HCT116 (cell line): Measurements from ENCODE around the gene SMYD3. TPM values are rescaled to one million over a fixed set of nuclear protein-coding genes. Genes with fewer than 3 reads are reported as not detected.

ENCODE experiments used
- ATAC-seq: fragments of 200-7000 bp; cut with Tn5 transposase; 2 replicates; pipeline ENCODE4 v1.9.1; 2020; ENCODE audit warnings: mild to moderate bottlenecking, moderate library complexity
- BruUV-seq: library from RNA; stranded (reverse); fragments of 400-500 nt; replicated peaks from 2 replicates; lab custom pipeline; 2021; lab: Mats Ljungman, UMichigan
- CTCF ChIA-PET: fragments of 300-600 bp; sonication (Branson Sonifier 250); formaldehyde crosslinking; loops from one replicate; lab custom pipeline; 2021; ENCODE audit warnings: antibody characterized with exemption; lab: Charles Lee
- POLR2A ChIA-PET: fragments of 300-600, 350-600 bp; sonication (Branson Sonifier 250); formaldehyde crosslinking; loops from one replicate; lab custom pipeline; 2021; ENCODE audit warnings: antibody characterized with exemption; lab: Charles Lee
- RAD21 ChIA-PET, 2 experiments: fragments of 300-600 bp; sonication (Branson Sonifier 250); formaldehyde crosslinking; loops; one replicate each; lab custom pipeline; 2023; ENCODE audit warnings: low total read pairs in 2 of 2; ENCODE audit not compliant: uncharacterized antibody in 2 of 2, unreplicated experiment in 2 of 2, low non-redundant PET in 1 of 2; lab: Charles Lee
- DNase-seq: peaks from one replicate; pipeline ENCODE4 v3.0.0-alpha.2; 2010; ENCODE audit warnings: low read depth, low spot score
- H2AFZ ChIP-seq: fragments of 200-600 bp; shearing (Covaris generic), sonication (generic); 2 replicates; pipeline ENCODE4 v1.6.1; 2017; ENCODE audit warnings: low read depth, mixed run types, mixed read lengths, antibody characterized with exemption, low read length; ENCODE audit not compliant: poor library complexity, severe bottlenecking
- H3K27ac ChIP-seq: 2 replicates; pipeline ENCODE4 v1.5.1; 2012; ENCODE audit warnings: low read depth, low read length
- H3K27me3 ChIP-seq: fragments of 200-600 bp; sonication (generic); 2 replicates; pipeline ENCODE4 v1.6.1; 2016; ENCODE audit warnings: mixed run types, low read length, mixed read lengths; ENCODE audit not compliant: insufficient read depth
- H3K36me3 ChIP-seq, 2 experiments: fragments of 200-500 bp in 1 of 2; fragments of 200-600 bp in 1 of 2; sonication (Bioruptor generic) in 1 of 2; sonication (generic) in 1 of 2; 2 replicates each; pipeline versions ENCODE4 v1.5.1 to v1.6.1; 2014 to 2016; ENCODE audit warnings: low read length in 2 of 2, inconsistent platforms in 1 of 2, mixed read lengths in 1 of 2, mixed run types in 1 of 2; ENCODE audit not compliant: insufficient read depth in 2 of 2, control insufficient read depth in 1 of 2
- H3K4me1 ChIP-seq, 2 experiments: fragments of 200-600 bp in 1 of 2; sonication (generic) in 1 of 2; 2 replicates each; pipeline versions ENCODE4 v1.5.1 to v1.6.1; 2012 to 2017; ENCODE audit warnings: low read length in 2 of 2, inconsistent platforms in 1 of 2, mild to moderate bottlenecking in 1 of 2, mixed read lengths in 1 of 2, mixed run types in 1 of 2, moderate library complexity in 1 of 2; ENCODE audit not compliant: insufficient read depth in 2 of 2, control insufficient read depth in 1 of 2
- H3K4me2 ChIP-seq: fragments of 200-600 bp; sonication (generic); 2 replicates; pipeline ENCODE4 v1.6.1; 2017; ENCODE audit warnings: mixed run types, low read length, mixed read lengths
- H3K4me3 ChIP-seq, 2 experiments: fragments of 200-600 bp in 1 of 2; sonication (generic) in 1 of 2; replicated peaks in 1 of 2; 2 replicates each; pipeline ENCODE4 v1.5.1; 2011 to 2016; ENCODE audit warnings: low read length in 2 of 2, control low read depth in 1 of 2, low read depth in 1 of 2, mild to moderate bottlenecking in 1 of 2, mixed read lengths in 1 of 2, mixed run types in 1 of 2
- H3K79me2 ChIP-seq: fragments of 200-600 bp; sonication (generic); 2 replicates; pipeline ENCODE4 v1.6.1; 2017; ENCODE audit warnings: mild to moderate bottlenecking, mixed run types, low read length, moderate library complexity, mixed read lengths; ENCODE audit not compliant: insufficient read depth
- H3K9ac ChIP-seq: fragments of 200-600 bp; sonication (generic); 2 replicates; pipeline ENCODE4 v1.6.1; 2016; ENCODE audit warnings: low read length, mixed read lengths
- H3K9me2 ChIP-seq: fragments of 200-600 bp; sonication (generic), shearing (Covaris generic); 2 replicates; pipeline ENCODE4 v1.6.1; 2017; ENCODE audit warnings: mixed run types, mild to moderate bottlenecking, moderate library complexity; ENCODE audit not compliant: insufficient read depth
- H3K9me3 ChIP-seq, 2 experiments: fragments of 200-500 bp in 1 of 2; fragments of 200-600 bp in 1 of 2; sonication (Bioruptor generic) in 1 of 2; sonication (generic) in 1 of 2; 2 replicates each; pipeline ENCODE4 v1.6.1; 2014 to 2017; ENCODE audit warnings: low read length in 2 of 2, mixed read lengths in 2 of 2, inconsistent platforms in 1 of 2, low read depth in 1 of 2, mild to moderate bottlenecking in 1 of 2, mixed run types in 1 of 2, moderate library complexity in 1 of 2; ENCODE audit not compliant: control insufficient read depth in 1 of 2, insufficient read depth in 1 of 2
- H4K20me1 ChIP-seq: fragments of 200-600 bp; sonication (generic), shearing (Covaris generic); 2 replicates; pipeline ENCODE4 v1.6.1; 2017; ENCODE audit warnings: mixed run types, mild to moderate bottlenecking, moderate library complexity; ENCODE audit not compliant: insufficient read depth
- POLR2A ChIP-seq: IDR thresholded peaks from 2 replicates; pipeline ENCODE4 v1.7.0; 2011; ENCODE audit warnings: borderline replicate concordance; ENCODE audit not compliant: insufficient read depth, insufficient read length; ENCODE audit errors: extremely low read depth
- RAD21 ChIP-seq: IDR thresholded peaks from 2 replicates; pipeline ENCODE4 v1.6.1; 2012; ENCODE audit warnings: low read depth, mild to moderate bottlenecking
- SIN3A ChIP-seq: IDR thresholded peaks from 2 replicates; pipeline ENCODE4 v1.6.1; 2012; ENCODE audit warnings: low read depth
- TCF7L2 ChIP-seq: IDR thresholded peaks from 2 replicates; pipeline ENCODE4 v1.7.0; 2011; ENCODE audit warnings: borderline replicate concordance, inconsistent platforms; ENCODE audit not compliant: insufficient read depth, insufficient read length; ENCODE audit errors: extremely low read depth
- ZNF274 ChIP-seq: fragments of 200-500 bp; sonication (Bioruptor generic); IDR thresholded peaks from 2 replicates; pipeline ENCODE4 v1.6.1; 2014; ENCODE audit warnings: mild to moderate bottlenecking, low read depth, low read length, inconsistent platforms
- intact Hi-C: fragments of 100-400 bp; cut with micrococcal nuclease; formaldehyde crosslinking; loops from 2 replicates; pipeline ENCODE4 v1.10.0; 2022
- total RNA-seq: library from RNA; stranded (reverse); gene quantifications from one replicate; pipeline ENCODE4 v1.2.1, GENCODE V29; 2021; ENCODE audit not compliant: unreplicated experiment
- TF ChIP-seq, protein P1 (sequence below): IDR thresholded peaks from 2 replicates; pipeline ENCODE4 v1.6.1; 2011; ENCODE audit warnings: mild to moderate bottlenecking, low read length, moderate library complexity; ENCODE audit not compliant: insufficient replicate concordance; ENCODE audit errors: extremely low read depth

The SMYD3 gene
- total RNA-seq, 1 experiment from 2014 or later, result 33.6 TPM

- ChIA-PET CTCF (interaction anchor here (1.4 to 2.6 kb wide), 2 partner anchors 113 to 849 kb away, joined by 3 to 21 read pairs; no protein-coding TSS in a partner anchor), RAD21 (no interaction called here), POLR2A (no interaction called here)
- Histone ChIP-seq H3K9ac (no peak overlapping the region), H3K36me3 (no peaks in the 10 kb centered on the region), H3K4me1 (peaks cover 17 to 27% of the 10 kb centered on the region in 2 experiments), H3K4me3 (no peak overlapping the region), H3K27me3 (no peaks in the 10 kb centered on the region), H3K9me3 (no peaks in the 10 kb centered on the region), H4K20me1 (no peaks in the 10 kb centered on the region), H3K9me2 (no peaks in the 10 kb centered on the region), H3K27ac (no peak overlapping the region), H3K79me2 (no peaks in the 10 kb centered on the region), H3K4me2 (no peak overlapping the region), H2AFZ (no peak overlapping the region)
- ATAC-seq (no peak), DNase-seq (no peak)
- intact Hi-C loops, result loop anchor here (2.0 to 5.0 kb wide), 3 partner anchors 115 to 620 kb away; no protein-coding TSS in a partner anchor
- TF ChIP-seq ZNF274 (no peak), RAD21 (no peak)
- TF ChIP-seq, protein P1, sequence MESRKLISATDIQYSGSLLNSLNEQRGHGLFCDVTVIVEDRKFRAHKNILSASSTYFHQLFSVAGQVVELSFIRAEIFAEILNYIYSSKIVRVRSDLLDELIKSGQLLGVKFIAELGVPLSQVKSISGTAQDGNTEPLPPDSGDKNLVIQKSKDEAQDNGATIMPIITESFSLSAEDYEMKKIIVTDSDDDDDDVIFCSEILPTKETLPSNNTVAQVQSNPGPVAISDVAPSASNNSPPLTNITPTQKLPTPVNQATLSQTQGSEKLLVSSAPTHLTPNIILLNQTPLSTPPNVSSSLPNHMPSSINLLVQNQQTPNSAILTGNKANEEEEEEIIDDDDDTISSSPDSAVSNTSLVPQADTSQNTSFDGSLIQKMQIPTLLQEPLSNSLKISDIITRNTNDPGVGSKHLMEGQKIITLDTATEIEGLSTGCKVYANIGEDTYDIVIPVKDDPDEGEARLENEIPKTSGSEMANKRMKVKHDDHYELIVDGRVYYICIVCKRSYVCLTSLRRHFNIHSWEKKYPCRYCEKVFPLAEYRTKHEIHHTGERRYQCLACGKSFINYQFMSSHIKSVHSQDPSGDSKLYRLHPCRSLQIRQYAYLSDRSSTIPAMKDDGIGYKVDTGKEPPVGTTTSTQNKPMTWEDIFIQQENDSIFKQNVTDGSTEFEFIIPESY, result no peak
- no TSS peak for BruUV-seq
These were observed 505.2 kb downstream of the SMYD3 start for GRCh38 chr1:246001837-246002230.

GRCh38 chr1:246001142-246001836 is 505.8 kb downstream of the SMYD3 start:
- H3K27me3 ChIP-seq, result no peaks in the 10 kb centered on the region
- intact Hi-C loops, result loop anchor here (5.0 kb wide), 2 partner anchors 114 to 619 kb away; no protein-coding TSS in a partner anchor
- no peaks in the 10 kb centered on the region for H3K9me3 ChIP-seq
- no peaks in the 10 kb centered on the region for H3K9me2 ChIP-seq
- no peak for ATAC-seq
- no peak overlapping the region for H3K4me3 ChIP-seq
- POLR2A ChIA-PET, result no interaction called here
- TF ChIP-seq POLR2A (no peak), TCF7L2 (no peak), ZNF274 (no peak), SIN3A (no peak)
- no peak for DNase-seq
- no peak overlapping the region for H3K27ac ChIP-seq
- H3K9ac ChIP-seq, result no peak overlapping the region
- H3K79me2 ChIP-seq, result no peaks in the 10 kb centered on the region
- H3K4me2 ChIP-seq, result no peak overlapping the region
- peaks cover 17 to 27% of the 10 kb centered on the region in 2 experiments for H3K4me1 ChIP-seq
- H2AFZ ChIP-seq, result no peak overlapping the region
- RAD21 ChIA-PET, result no interaction called here
- CTCF ChIA-PET, result interaction anchor here (1.4 to 2.6 kb wide), 2 partner anchors 112 to 848 kb away, joined by 3 to 21 read pairs; no protein-coding TSS in a partner anchor
- H3K36me3 ChIP-seq, result no peaks in the 10 kb centered on the region
- no peaks in the 10 kb centered on the region for H4K20me1 ChIP-seq
- no TSS peak for BruUV-seq
